Raji (cell line): Measurements from ENCODE around the gene DNAH17.
A peak's percentile ranks its signal among the peaks of the same experiment; 100 is the strongest.

ENCODE experiments used
- POLR2A ChIP-seq: IDR thresholded peaks from 2 replicates; pipeline ENCODE4 v1.6.1; 2011; ENCODE audit warnings: low read depth, low read length, control low read depth; ENCODE audit not compliant: insufficient read depth

The DNAH17 gene

DNA sequence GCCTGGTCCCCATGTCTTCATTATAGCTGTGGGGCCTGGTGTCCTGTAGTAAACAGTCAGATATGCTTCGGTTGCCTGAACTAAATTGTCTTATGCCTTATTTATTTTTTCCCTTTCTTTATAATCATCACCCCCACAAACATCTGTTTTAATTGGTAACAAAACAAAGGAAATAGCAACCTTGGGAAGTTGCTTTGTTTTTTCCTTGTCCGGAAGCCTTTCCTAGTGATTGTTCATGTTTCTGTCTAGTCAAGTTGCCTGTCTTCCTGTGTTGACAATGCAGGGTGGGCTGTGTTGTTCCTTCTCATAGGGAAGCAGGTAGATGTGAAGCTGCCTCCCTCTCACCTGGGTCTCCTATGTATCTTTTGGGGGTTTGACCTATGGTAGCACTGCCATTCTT, 182.0 kb downstream of the DNAH17 start:
- no peak for TF ChIP-seq POLR2A

DNA sequence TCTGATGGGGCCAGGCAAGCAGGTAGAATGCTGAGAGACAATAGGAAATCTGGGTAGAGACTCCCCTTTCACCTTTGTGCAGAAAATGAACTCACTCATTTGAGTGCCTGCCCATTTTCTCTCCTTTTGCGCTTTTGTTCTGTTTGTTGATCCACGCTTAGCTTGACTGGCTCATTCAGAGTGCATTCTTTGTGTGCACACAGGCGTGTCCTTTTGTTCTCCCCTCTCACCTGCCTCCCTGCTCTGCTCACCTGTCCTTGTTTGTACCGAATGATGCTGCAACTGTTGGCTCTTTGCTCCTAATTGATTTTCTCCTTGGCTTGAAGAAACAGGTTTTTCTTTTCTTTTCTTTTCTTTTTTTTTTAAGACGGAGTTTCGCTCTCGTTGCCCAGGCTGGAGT, 183.0 kb downstream of the DNAH17 start:
- TF ChIP-seq POLR2A: no peak

DNA sequence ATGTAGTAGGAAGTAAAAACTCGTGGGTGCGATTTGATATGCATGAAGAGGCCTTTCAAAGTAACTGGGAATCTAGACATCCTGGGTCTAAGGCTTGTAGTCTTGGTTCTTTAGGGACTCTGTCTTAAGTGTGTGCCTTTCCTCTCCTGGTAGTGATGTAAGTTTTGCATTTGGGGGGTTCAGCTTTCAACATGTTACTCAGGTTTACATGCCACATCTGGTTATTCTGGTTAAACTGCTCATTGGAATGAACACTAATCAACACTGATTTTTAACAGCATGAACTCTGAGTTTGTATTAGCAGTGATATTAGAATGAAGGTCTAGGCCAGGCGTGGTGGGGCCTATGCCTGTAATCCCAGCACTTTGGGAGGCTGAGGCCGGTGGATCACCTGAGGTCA, 183.6 kb downstream of the DNAH17 start:
- no peak for TF ChIP-seq POLR2A

DNA sequence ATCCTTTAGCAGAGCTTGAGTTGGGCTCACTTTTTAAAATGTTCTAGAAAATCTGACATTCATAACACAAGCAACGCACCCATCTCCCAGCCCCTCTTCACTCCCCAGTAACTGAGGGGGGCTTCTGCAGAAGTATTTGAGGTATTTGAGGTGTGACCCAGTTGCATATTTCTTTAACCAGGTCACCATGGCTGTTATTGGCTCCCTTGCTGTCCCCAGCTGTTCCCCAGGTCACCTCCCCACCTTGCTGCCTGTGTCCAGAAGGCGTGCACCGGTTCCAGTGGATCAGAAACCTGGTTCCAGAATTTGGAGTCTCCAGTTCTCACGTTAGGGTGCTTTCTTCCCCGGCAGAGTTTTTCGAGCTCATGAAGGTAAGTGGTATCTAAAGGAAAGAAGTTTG, 184.9 kb downstream of the DNAH17 start:
- TF ChIP-seq POLR2A: no peak

DNA sequence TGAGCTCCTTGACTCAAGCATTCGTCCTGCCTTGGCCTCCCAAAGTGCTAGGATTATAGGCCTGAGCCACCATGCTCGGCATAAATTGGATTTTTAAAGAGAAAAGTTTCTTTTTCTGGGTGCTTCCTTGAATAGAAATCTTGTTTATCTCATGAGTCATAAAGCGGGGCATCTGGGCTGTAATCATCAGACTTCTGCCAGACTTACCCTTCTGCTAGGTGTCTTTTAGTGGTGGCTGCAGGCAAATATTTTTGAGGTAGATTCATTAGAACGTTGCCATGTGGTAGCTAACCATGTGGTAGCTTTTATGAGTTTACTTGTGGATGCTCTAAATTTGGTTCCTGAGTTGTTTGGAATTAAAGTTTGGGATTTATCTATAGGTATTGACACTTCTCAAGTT, 185.4 kb downstream of the DNAH17 start:
- no peak for TF ChIP-seq POLR2A

DNA sequence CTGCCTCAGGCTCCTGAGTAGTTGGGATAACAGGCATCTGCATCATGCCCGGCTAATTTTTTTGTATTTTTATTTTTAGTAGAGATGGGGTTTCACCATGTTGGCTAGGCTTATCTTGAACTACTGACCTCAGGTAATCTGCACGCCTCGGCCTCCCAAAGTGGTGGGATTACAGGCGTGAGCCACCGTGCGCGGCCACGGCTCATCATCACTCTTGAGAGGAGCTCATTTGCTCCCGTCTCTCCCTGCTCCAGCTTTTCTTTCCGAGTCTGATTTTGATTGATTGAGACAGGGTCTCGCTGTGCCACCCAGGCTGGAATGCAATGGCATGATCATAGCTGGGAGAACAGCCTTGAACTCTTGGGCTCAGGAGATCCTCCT, 186.2 kb downstream of the DNAH17 start:
- TF ChIP-seq POLR2A: no peak

DNA sequence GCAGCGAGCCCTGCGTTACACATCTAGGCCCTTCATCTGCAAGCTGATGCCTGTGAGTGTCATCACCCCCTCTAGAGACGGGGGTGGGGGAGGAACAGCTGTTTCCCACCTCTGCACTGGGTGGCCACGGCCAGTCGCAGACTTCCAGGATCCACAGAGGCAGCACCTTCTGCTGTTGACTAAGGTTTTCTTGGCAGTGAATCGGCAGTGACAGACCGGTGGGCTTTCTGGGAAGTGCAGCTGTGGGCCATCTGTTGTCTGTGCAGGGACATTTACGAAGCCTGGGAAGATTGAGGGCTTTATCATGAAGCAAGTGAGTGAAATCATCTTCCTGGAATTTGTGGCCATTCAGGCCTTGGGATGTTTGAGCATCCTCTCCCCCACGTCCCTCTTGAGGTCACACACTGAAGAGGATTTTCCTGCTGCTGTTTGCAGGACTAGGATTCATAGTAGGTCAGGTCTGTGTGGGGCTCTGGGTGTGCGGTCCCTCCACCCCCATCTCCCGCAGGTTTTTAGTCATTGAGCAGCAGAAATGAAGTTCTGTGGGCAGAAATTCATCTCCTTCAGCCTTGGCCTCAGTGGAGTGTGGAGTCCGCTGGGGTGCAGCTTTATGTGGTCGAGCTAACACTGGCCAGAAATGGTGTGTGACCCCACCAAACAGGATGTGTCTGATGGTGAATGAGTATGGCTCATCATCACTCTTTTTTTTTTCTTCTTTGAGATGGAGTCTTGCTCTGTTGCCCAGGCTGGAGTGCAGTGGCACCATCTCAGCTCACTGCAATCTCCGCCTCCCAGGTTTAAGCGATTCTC, 186.8 kb downstream of the DNAH17 start:
- TF ChIP-seq POLR2A: no peak

DNA sequence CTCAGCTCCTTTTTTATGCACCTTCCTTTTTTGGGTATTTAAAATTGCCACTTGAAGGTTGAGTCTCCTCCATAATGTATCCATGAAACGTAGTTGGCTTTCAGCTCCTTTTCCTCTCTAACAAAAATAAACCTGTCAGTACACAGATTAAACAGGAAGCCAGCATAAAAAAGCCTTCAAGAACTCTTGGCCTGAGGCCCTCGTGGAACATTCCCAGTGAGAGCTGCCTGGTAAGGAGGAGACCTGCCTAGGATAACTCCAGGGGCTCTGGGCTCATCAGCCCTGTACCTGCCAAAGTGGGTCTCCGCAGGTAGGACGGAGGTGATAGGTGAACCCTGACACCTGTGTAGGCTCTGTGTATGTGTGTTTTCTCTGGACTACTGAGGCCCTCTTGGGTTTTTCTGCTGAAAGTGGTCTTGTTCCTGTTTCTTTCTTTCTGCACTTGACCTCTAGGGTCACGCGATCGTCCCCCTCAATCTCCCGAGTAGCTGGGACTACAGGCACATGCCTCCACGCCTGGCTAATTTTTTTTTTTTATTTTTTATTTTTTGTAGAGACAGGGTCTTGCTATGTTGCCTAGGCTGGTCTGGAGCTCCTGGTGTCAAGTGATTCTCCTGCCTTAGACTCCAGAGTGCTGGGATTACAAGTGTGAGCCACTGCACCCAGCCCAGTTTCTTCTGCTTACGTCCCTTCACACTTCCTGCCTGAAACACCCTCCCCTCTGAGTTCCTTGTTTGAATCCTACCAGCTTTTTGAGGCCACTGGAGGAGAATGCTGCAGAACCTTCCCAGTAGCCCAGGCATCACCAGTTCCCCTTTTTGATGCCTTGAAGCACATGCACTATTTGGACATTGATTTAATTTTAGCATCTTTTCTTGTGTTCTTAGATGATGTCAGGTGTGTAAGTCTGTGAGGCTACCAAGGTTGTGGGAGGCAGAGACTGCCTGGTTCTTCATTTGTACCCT, 188.9 kb downstream of the DNAH17 start:
- no peak for TF ChIP-seq POLR2A

DNA sequence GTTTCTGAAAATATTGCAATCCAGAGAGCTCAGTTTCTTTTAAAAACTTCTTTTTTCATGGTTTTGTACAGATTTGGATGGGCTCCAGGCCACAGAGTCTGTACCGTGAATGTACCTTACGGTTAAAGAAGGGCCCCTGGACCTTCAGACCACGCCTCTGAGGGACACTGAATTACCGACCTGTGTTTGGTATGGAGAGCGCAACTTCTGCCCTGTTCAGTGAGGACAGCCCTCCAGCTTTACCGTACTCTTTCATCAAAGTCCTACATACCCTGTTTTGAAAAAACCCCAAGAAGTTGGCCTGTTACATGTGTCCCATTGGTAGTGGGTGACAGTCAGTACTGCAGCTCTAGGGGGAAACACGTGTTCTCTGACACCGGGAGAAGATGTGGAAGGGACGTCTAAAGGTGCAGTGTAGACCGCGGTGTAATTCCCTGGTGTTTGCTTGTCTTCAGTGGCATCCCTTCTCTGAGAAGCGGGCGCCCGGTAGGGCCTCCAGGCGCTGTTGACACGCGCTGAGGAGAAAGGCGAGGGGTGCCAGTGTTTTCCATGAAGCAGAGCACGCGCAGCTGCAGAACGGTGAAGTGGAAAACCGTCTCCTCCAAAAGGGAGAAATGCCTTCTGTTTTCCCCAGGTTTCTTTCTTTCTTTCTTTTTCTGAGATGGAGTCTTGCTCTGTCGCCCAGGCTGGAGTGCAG, 192.6 kb downstream of the DNAH17 start:
- no peak for TF ChIP-seq POLR2A

DNA sequence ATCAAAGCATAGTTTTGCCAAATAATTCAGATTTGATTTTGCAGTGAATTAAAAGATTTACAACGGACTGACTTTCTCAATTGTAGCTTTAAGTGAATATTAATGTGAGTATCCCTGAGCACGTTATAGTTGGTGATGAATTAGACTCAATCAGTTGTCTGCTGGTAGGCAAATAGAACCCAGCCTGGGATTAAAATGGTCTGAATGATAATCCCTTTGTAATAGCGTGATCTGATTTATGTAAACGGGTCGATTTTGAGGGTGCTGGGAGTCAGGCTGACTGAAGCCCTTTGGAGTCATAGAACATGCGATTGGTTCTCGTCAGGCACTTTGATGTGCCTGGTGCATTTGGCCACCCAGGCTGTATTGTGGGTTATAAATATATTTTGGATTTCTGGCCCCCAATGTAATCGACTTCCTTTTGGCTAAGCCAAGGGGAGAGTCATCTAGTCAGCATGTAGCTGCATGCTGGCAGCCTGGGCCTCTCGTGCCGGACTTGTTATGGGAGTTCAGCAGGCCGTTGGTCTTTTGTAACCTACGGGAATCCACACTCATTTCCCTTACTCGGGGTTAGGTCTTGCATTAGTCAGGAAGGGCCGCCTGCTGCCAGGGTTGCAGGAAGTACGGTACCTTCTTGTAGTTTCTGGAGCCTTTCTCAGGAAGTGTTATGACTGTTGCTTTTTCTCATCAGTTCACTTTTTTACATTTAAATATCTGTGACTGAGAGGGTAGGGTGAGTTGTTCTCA, 193.3 kb downstream of the DNAH17 start:
- no peak for TF ChIP-seq POLR2A

DNA sequence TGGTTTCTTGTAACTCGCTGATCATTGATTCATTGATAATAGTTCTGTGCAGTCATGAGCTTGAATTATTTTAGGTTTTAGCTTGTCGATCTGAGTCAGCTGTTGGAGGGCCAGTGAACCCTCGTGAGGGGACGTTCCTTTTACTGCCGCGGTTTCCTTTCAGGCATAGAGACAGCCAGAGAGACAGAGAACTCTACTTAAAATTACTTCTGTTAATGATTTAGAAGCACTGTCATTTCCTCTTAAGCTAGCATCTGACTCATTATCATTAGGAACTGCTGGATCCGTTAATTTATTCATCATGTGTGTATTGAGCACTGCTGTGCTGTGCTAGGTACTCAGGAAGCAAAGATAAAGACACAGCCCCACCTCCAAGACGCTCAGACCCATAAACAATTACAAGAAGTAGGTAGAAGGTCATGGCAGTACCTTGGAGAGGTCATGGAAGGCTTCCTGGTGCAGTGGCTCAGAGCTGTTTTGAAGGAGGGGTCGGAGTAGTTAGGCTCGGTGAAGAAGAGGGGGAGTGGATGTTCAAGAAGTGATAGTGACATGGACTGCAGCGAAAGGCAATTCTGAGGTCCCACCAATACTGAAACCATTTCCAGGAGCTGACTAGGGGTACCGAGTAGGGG, 195.5 kb downstream of the DNAH17 start:
- no peak for TF ChIP-seq POLR2A

DNA sequence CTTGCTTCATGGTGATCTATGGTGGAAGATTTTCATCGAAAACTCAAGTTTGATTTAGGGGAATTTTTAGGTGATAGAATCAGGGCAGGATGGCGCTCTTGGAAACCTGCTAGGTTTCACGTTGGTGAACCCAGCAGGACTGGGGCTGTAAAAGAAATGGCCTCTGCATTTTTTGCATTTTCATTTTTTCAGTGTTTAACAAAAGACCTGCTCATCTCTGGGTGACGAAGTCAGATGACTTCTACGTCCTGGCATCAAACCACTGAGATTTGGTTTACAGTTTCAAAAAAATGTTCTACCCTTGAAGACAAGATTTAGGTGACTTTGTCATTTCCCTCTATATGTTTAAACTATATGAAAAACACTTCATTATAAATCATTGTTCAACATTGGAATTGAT, 196.8 kb downstream of the DNAH17 start:
- no peak for TF ChIP-seq POLR2A

DNA sequence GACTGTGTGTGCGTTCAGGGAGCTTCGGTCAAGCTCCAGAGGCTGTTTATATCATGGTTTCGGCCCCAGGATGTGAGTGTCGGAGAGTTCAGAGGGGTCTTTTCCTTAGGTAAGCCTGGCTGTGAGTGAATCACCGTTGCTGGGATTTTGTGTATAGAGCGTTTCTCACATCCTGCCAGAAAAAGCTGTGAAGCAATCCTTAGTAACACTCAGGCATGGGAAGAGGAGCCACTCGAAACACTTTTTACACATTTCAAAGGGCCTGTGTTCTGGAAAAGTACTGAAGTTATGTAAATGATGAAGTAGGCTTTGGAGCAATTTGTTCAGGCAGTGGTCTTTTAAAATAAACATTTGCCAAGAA, 198.1 kb downstream of the DNAH17 start:
- no peak for TF ChIP-seq POLR2A

DNA sequence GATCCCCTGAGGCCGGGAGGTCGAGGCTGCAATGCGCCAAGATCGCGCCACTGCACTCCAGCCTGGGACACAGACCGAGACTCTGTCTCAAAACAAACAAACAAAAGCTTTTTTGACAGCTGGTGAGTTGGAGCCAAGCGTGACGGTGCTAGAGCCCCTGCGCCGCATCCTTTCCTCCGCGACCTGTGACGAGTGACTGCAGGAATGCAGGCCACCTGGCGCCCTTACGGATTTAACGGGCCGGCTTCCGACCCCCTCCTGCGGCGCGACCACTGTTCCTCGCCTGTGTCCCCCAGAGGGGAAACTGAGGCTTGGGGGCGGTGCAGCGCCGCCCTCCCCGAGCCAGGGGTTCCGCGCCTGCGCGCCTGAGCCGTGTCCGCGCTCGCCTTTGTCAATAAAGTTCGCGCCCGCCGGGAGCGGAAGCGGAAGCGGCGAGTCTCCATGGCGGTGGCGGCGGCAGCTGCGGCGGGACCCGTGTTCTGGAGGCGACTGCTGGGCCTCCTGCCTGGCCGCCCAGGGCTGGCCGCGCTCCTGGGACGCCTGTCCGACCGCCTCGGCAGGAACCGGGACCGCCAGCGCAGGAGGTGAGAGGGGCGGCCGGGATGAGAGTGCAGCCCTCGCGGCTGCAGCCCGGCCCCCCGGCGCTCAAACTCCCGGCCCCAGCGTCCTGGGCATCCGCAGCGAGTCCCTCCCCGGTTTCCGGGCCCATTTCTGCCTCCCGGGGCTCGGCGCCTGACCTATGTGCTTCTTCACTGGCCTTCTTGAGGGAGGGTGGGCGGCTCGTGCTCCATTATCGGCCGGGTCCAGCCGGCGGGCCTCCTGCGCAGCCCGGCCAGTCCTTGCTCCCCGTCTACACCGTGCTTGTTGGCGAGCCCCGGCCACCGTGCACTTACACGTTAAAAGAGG, 198.7 kb downstream of the DNAH17 start, which contains the start of gene PGS1:
Gene PGS1 (plus strand): TSS at position 425 of the 906 bp plus-strand sequence. CDS start 17 bp downstream, at position 442.
- peak; percentile 83 for TF ChIP-seq POLR2A

DNA sequence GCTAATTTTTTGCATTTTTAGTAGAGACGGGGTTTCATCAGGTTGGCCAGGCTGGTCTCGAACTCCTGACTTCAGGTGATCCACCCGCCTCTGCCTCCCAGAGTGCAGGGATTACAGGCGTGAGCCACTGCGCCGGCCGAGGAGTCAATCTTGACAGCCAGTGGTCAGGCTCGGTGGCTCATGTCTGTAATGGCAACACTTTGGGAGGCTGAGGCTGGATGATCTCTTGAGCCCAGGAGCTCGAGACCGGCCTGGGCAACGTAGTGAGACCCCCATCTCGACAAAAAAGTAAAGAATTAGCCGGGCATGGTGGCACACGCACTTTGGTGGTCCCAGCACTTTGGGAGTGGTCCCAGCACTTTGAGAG, 199.4 kb downstream of the DNAH17 start:
- TF ChIP-seq POLR2A: no peak
